MM.1S (cell line): Measurements from ENCODE around the gene AP1M2.

Source experiments
- DNase-seq: peaks from one replicate; pipeline ENCODE4 v3.0.0-alpha.2; 2015
- H2AFZ ChIP-seq: fragments of 300-600 bp; sonication (generic); 2 replicates; pipeline ENCODE4 v1.6.0; 2016; ENCODE audit warnings: antibody characterized with exemption, low read length
- H3F3A ChIP-seq: fragments of 300-600 bp; sonication (generic); 2 replicates; pipeline ENCODE4 v1.6.1; 2016; ENCODE audit warnings: mild to moderate bottlenecking, antibody characterized with exemption, low read length, moderate library complexity, mixed read lengths; ENCODE audit not compliant: insufficient read depth
- H3K27ac ChIP-seq: fragments of 300-600 bp; sonication (generic); 2 replicates; pipeline ENCODE4 v1.5.1; 2016; ENCODE audit warnings: mild to moderate bottlenecking, low read length
- H3K27me3 ChIP-seq: fragments of 300-600 bp; sonication (generic); replicated peaks from 2 replicates; pipeline ENCODE4 v1.6.0; 2016; ENCODE audit warnings: low read length; ENCODE audit not compliant: insufficient read depth
- H3K36me3 ChIP-seq: fragments of 300-600 bp; sonication (generic); replicated peaks from 2 replicates; pipeline ENCODE4 v1.6.1; 2016; ENCODE audit warnings: mild to moderate bottlenecking, low read length, mixed read lengths; ENCODE audit not compliant: insufficient read depth
- H3K4me1 ChIP-seq: fragments of 300-600 bp; sonication (generic); 2 replicates; pipeline ENCODE4 v1.6.1; 2016; ENCODE audit warnings: low read length, mixed read lengths
- H3K4me2 ChIP-seq: fragments of 300-600 bp; sonication (generic); 2 replicates; pipeline ENCODE4 v1.6.0; 2016; ENCODE audit warnings: low read depth, low read length
- H3K4me3 ChIP-seq: fragments of 300-600 bp; sonication (generic); 2 replicates; pipeline ENCODE4 v1.5.1; 2016; ENCODE audit warnings: low read length, mixed read lengths
- H3K79me2 ChIP-seq: fragments of 300-600 bp; sonication (generic); 2 replicates; pipeline ENCODE4 v1.6.1; 2016; ENCODE audit warnings: mixed run types, low read length, mixed read lengths
- H3K9ac ChIP-seq: fragments of 300-600 bp; sonication (generic); 2 replicates; pipeline ENCODE4 v1.6.1; 2016; ENCODE audit warnings: low read length, mixed read lengths
- H3K9me2 ChIP-seq: fragments of 300-600 bp; sonication (generic); replicated peaks from 2 replicates; pipeline ENCODE4 v1.6.1; 2016; ENCODE audit warnings: mild to moderate bottlenecking, low read length, mixed read lengths; ENCODE audit not compliant: insufficient read depth
- H3K9me3 ChIP-seq: fragments of 300-600 bp; sonication (generic); replicated peaks from 2 replicates; pipeline ENCODE4 v1.6.1; 2016; ENCODE audit warnings: mild to moderate bottlenecking, low read length, mixed read lengths; ENCODE audit not compliant: insufficient read depth
- H4K20me1 ChIP-seq: fragments of 300-600 bp; sonication (generic); 2 replicates; pipeline ENCODE4 v1.6.1; 2016; ENCODE audit warnings: mild to moderate bottlenecking, low read length, moderate library complexity, mixed read lengths; ENCODE audit not compliant: insufficient read depth
- CTCF ChIP-seq: fragments of 300-600 bp; sonication (generic); IDR thresholded peaks from 2 replicates; pipeline ENCODE4 v1.5.1; 2016; ENCODE audit warnings: antibody characterized with exemption, low read length, mixed read lengths
- EZH2 ChIP-seq: fragments of 300-600 bp; sonication (generic); optimal IDR thresholded peaks from 2 replicates; pipeline ENCODE3; 2017; ENCODE audit warnings: low read depth, mild to moderate bottlenecking, antibody characterized with exemption, low read length, mixed read lengths
- EZH2phosphoT487 ChIP-seq: fragments of 300-600 bp; sonication (generic); IDR thresholded peaks from 2 replicates; pipeline ENCODE4 v1.6.1; 2018; ENCODE audit warnings: antibody characterized with exemption, low read length

Gene AP1M2

GRCh38 chr19:10523135-10523636 lies 63.9 kb downstream of the AP1M2 start:
- no peak overlapping the region for H2AFZ ChIP-seq
- no peak overlapping the region for H3K27ac ChIP-seq
- H3K4me3 ChIP-seq, result no peak overlapping the region
- H3K79me2 ChIP-seq, result no peaks in the 10 kb centered on the region
- H3K4me1 ChIP-seq, result no peaks in the 10 kb centered on the region
- no peak overlapping the region for H3K4me2 ChIP-seq
- no peaks in the 10 kb centered on the region for H4K20me1 ChIP-seq
- H3K27me3 ChIP-seq, result peaks cover 19% of the 10 kb centered on the region
- H3F3A ChIP-seq, result no peaks in the 10 kb centered on the region
- no peaks in the 10 kb centered on the region for H3K9me2 ChIP-seq
- no peak for DNase-seq
- TF ChIP-seq CTCF, result no peak
- TF ChIP-seq EZH2phosphoT487, result no peak
- no peak for TF ChIP-seq EZH2
- H3K9ac ChIP-seq, result no peak overlapping the region
- H3K36me3 ChIP-seq, result no peaks in the 10 kb centered on the region
- no peaks in the 10 kb centered on the region for H3K9me3 ChIP-seq
